NCI-H748 treated with DMSO at 0.1 percent for 48 hours (cell line): ENCODE measurements around the gene KLF11.

ENCODE experiments used
- DNase-seq: peaks from one replicate; lab custom pipeline; 2025; lab: John Stamatoyannopoulos, UW

KLF11 gene

DNA sequence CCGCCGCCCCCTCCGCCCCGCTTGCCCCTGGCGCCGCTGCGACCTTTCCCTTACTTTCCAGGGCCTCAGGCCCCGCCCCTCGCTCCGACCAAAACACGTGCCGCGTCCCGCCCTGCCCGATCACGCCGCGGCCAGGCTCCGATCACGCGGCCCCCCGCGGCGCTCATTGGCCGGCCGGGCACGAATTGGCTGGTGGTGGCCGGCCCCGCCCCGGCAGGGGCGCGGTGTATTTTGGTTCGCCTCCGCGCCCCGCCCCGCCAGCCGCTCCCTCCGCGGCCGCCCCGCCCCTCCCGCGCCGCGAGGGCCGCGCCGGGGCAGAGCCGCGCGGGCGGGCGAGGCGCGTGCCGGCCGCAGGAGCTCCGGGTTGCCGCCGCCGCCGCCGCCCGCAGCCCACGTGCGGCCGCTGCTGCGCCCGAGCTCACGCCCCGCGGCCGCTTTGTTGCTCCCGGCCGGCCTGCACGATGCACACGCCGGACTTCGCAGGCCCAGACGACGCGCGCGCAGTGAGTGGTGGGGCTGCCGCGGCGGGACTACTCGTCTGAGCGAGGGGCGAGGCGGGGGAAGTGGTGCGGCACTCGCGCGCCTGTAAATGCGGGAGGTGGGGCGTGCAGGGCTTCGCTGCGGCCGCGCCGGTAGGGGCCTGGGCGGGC is at the start of gene KLF11:
KLF11 (plus strand) TSS at position 295 of the 650 bp plus-strand sequence; CDS start at position 462, 167 bp downstream.
- DNase-seq: peak; percentile 86

DNA sequence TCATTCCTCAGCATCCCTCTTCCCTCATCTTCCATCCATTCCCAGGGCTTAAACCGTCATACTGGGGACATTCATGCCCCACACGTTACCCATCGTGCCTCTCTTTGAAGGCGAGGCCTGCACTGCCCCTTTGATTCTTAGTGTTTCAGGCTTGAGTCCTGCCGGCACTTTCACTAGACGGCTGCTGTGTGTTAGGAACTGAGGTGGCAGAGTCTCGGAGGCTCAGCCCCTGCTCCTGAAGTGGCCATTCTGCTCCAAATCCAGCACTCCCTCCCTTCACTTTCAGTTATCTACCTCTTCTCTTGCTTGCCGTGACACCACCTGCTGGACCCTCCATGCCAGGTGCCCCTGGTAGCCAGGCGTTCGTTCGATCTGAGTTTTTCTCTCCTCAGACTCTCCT is 48.9 kb upstream of the KLF11 start:
- no peak for DNase-seq

DNA sequence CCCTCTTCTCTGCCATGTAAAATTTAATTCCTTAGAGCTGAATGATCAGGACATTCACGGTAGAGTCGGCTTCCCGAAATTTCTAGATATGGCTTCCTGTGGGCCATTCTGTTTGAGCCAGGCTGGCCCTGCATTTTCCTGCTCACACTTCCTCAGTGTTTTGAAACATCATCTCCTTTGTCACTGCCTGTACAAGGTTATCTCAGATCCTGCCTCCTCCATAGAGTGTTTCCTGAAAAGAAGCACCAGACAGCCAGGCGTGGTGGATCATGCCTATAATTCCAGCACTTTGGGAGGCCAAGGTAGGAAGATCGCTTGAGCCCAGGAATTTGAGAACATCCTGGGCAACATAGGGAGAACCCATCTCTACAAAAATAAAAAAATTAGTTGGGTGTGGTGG is 48.3 kb upstream of the KLF11 start:
- no peak for DNase-seq

DNA sequence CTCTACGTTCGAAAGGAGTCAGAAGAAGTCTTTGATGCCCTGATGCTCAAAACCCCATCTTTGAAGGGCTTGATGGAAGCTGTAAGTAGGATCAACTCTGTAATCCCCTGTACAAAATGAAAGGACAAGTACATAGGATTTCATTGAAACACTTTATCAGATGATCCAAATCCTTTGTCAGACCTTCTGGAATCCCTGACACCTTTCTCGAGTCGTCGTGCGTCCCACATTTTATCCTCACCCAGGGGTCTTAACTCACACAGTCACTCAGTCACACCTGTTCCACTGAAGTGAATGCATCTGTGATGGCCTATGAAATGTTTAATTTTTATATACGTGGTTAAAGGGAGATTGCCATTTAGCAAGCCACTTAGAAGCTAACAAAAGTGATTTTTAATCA is 47.0 kb upstream of the KLF11 start:
- no peak for DNase-seq

DNA sequence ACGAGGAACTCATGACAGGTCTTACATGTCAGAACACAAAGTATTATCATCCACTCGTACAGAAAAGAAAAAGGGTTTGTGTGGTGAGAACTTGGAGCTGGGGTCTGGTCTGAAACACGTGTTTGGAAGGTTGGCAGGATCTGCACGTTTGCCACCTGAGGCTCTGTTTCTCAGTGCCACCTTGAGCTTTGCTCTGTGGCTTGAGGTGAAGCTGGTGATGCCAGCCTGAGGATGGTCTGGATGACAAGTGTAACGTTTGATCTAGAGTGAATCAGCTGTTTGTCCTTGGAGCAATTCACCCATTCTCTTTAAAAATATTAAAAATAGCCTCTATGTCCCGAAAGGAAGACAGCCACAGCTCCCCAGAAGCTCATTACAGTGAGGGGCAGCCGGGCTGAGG is 45.4 kb upstream of the KLF11 start:
- DNase-seq: no peak

DNA sequence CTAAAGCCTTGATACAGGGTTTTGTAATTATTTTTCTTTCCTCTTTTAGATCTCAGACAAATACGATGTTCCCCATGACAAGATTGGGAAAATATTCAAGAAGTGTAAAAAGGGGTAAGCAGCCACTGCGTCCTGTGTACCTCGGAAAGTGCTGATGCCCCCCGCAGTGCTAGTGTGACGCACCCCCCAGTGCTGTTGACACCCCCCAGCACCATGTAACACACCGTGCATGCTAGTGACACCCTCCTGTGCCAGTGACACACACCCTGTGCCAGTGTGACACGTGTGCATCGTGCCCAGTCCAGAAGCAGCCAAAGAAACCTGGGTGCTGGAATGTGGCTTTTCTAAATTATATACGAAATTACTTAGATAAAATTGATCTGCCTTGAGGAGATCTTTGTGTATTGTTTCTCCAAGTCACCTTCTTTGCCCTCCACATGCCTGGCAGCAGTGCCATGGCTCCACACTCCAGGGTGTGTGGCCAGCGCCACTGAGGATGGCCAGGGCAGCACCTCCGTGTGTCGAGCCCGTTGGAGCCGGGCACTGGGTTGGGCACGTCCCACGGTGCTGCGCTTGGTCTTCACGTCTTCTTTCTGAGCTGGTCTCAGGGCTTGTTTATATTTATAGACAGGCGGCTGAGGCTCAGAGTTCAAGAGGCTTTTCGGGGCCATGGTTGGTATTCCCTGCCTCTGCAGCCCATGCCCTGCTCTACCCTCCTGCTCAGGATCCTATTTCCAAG is 44.3 kb upstream of the KLF11 start:
- DNase-seq: no peak

DNA sequence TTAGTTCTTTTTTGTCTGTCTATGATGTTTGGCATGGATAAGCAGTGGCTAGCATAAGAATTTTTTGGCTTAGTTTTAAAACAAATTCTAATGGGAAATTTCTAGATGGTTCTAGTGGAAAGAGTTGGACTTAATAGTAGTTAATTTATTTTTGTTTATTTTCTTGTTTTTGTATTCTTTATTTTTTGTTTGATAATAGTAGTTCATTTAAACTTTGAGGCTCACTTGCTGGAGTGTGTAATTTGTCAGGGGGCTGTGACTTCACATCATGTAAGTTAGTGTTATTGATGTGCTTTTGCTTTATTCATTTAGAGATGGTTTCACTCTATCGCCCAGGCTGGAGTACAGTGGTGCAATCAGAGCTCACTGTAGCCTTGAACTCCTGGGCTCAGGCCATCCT is 43.7 kb upstream of the KLF11 start:
- DNase-seq: no peak

DNA sequence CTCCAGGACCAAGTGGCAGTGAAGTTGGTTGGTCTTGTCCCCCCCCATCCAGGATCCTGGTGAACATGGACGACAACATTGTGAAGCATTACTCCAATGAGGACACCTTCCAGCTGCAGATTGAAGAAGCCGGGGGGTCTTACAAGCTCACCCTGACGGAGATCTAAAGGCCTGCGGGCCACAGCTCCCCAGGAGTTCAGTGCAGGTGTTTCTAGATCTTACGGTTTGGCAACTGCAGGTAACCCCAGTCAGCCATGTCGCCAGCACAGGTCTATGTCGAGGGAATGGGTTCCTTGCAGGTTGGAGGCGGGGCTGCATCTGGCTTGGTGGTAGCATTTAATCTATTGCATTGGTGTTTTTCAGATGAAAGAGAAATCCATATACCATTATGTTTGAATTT is 42.8 kb upstream of the KLF11 start:
- no peak for DNase-seq

DNA sequence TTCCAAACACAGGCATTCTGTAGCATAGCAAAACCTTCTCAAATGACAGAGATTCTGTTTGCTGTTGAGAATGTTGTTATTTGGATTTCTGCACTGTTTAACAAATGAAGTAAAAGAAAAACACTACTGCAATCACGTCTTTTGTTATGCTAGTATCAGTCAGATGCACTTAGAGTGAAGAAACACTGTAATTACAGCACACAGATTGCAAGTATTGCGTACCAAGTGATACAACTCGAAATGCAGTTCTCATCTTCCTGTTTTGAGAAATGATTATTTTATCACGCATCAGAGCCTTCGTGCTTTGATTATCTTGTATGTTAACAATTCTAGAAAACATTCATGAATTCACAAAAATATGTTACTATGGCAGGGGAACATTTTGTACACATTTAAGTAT is 41.8 kb upstream of the KLF11 start:
- no peak for DNase-seq

DNA sequence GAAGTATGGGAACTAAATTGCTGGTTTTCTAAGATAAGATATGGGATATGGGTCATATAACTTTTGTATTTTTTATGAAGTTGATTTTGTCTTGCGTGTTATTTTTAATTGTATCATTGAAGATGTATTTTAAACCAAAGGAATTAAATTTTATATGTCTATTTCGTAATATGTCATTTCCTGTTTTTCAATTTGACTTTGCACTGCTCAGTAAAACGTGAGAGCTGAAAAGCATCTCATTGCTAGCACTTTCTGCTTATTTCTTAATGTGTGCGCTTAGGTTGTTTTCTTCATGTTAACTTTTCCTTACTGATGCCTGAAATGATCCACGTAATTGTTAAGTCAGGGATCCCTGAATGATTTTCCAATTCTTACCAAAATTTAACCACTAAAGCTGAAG is 41.2 kb upstream of the KLF11 start:
- no peak for DNase-seq

DNA sequence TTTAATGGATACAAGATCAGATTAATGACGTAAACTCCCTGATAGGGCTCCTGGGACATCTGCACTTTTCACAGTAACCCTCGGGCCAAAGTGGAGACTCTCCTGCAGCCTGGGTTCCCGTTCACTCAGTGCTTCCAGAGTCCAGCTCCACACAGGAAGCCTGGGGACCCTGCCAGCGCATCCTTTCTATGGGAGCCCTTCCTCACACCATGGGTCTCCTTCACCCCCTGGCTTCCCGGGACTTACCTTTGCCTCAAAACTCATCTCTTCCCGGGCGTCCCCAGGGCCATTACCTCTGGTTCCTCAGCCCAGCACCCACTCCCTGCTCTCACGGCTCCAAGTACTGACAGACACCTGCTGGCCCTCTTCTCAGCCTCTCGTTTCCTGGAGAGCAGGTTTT is 40.7 kb upstream of the KLF11 start:
- DNase-seq: no peak

DNA sequence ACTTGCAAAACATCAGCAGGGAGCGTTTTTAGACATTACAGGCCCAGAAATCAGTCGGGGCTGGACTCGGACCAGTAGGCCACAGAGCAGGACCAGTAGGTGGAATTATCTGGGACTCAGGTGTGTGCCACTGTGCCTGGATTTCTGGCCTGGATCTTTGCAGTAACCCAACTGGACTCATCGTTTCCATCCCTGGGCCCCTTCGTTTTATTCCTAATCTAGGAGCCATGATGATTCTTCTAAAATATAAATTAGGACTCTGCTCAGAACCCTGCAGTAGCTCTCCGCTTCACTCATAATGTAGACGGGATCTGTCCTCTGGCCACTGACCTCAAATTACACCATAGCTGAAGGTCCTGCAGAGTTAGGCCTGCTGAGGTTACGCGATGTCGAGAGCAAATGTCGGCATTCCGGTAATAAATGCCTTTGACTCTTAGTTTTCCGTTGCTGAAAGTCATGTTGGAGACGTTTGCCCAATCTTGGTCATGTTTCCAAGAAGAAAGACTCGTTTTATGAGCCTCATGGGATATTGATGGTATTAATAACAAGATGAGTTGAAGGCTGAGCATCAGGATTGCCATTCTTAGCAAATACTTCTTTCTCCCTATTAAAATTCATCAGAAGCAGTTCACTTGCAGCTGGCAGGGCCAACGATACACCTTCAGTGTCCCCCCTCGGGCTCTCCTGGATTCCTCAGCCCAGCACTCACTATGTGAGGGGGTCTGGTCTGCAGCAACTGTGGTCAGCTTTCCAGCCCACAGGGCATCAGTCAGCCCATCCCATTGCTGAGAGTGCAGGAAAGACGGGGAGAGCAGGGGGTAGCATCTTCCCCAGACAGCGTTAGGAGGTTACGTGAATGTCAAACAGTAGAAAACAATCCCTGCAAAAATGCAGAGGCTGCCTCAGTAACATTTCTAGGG is 39.9 kb upstream of the KLF11 start:
- DNase-seq: no peak

DNA sequence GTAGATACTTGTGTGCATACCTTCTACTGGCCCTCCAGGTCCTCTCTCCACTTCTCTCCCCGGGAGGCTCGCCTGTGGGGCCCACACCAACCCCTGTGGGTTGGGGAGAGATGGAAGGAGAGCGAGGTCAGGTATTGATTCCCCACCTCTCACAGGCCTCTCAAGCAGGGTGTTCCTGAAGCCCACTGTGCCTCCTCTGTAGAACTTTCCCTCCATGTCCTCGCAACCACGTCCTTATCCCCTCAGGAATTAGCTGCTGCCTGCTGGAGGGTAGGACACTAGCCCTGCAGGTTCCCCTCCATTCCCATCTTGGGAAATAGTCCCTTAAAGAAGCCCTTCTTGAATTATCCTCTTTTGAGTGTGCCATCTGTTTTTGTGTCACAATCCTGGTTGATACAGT is 38.9 kb upstream of the KLF11 start:
- DNase-seq: no peak

DNA sequence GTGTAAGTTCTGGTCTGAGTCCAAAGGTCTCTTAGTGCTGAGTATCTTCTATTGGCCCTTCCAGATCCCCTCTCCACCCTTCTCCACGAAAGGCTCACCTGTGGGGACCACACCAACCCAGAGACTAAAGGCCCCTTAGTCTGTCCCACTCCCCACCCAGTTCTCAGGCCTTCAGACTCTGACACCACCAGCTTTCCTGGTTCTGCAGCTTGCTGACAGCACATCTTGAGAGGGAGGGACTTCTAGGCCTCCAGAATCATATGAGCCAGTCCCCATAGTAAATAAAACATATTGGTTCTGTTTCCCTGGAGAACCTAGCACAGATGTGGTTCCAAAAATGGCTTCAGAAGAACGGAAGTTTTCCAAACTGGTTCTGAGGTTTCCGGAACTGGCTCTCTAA is 38.5 kb upstream of the KLF11 start:
- DNase-seq: no peak

DNA sequence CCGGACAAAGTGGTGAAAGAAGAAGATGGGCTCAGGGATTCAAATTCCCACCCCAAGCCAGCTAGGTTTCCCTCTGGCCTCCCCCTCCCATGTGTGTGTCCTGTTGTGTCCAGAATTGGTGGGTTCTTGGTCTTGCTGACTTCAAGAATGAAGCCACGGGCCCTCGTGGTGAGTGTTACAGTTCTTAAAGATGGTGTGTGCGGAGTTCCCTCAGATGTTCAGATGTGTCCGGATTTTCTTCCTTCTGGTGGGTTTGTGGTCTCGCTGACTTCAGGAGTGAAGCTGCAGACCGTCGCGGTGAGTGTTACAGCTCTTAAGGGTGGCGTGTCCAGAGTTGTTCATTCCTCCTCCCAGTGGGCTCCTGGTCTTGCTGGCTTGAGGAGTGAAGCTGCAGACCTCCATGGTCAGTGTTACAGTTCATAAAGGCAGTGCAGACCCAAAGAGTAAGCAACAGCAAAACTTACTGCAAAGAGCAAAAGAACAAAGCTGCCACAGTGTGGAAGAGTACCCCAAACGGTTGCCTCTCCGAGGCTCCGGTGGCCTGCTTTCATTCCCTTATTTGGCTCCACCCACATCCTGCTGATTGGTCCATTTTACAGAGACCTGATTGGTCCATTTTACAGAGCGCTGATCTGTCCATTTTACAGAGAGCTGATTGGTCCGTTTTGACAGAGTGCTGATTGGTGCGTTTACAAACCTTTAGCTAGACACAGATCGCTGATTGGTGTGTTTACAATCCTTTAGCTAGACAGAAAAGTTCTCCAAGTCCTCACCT is 37.7 kb upstream of the KLF11 start:
- no peak for DNase-seq

DNA sequence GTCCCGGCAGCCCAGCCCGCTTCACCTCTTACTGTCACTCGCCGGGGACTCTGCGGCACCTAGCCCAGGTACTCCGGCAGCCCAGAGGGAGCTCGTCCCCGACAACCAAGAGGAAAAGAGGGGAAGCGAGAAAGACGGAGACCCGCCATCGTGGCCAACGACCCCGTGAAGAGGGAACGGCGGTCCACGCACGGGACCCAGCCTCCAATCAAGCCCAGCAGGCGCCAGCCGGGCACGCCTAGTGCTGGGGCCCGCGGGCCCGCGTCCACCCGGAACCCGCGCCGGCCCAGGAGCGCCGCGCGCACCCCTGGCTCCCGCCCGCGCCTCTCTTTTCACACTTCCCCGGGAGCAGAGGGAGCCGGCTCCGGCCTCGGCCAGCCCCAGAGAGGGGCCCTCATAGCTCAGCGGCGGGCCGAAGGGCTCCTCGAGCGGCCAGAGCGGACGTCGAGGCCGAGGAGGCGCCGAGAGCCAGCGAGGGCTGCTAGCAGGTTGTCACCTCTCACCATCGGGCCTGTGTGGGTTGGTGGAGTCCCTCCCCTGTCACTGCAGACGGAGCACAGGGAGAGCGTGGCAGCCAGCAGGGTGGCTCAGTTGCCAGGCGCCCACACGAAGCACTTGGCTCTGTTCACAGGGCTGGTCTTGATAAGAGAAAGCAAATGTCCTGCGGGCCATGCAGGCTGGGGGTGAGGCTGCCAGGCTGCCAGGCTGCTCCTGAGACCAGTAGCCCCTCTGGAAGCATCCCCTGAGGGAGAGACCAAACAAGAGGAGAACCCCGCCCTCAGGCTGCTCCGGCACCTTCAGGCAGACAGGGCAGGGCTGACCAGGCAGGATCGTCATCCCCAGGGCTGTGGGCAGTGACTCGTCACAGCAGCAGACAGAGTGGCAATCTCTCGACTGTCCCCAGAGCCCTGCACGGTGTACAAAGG is 36.9 kb upstream of the KLF11 start:
- DNase-seq: peak; percentile 43

DNA sequence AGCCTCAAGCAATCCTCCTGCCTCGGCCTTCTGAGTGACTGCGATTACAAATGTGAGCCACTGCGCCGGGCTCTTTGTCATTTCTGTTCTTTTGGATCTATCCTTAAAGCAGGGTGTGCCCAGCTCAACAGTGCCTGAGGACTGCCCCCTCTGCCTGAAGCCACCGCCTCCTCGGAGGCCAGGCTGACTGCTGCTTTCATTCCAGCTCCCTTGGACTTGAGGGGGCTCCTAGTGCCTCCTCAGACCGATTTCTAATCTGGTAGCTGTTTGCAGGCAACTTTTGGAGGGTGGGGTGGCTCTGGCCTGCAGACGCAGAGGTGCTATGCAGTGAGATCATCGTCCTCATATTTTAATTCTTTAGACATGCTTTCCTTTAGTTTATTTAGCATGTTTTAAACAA is 35.9 kb upstream of the KLF11 start:
- DNase-seq: no peak

DNA sequence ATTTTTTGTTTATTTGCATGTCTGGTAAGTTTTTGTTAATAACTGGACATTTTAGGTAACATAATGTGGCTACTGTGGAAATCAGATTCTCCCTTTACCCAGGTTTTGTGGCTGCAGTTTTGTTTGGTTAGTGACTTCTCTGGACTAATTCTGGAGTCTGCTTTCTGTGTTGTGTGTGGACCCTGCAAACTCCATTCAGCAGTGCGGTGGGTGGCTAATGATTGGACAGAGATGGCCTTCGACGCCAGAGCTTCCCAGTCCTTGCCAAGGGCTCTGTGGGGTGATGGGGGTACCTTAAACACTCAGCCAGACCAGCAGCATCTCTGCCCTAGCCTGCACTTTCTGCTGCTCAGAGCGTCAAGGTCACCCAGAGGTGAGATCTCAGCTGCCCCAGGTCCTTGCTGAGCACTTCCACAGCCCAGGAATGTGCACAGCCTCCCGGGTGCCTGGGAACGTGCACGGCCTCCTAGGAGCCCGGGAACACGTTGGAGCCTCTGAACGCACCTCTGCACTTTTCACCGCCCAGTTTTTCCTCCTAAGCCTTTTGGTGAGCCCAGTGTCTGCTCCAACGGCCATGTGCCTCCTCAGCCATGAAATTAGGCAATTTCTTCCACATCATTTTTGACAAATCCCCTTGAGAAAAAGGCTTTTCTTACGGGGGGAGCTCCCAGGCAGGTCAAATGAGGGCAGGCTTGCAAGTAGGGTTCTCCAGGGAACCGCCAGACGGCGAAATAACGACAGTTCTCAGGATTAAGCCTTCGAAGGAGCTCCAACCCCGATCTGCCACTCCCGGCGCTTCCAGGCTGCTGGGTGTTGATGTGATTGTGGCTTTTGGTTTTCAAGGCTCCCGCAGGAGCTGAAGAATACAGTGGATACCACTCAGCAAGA is 35.2 kb upstream of the KLF11 start:
- no peak for DNase-seq

DNA sequence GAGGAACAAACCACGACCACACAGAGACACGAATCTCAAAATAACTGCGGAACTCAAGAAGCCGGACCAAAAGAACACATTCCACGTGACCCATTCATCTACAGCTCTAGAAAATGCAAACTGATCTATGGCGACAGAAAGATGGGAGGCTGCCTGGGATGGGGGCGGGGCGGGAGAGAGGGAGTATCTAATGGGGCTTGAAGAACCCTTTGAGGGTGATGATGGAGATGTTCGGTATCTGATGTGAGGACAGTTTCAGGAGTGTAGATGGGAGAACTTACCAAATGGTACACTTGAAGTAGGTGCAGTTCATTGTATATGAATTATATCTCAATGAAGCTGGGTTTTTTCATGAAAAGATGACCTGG is 34.6 kb upstream of the KLF11 start:
- DNase-seq: no peak

DNA sequence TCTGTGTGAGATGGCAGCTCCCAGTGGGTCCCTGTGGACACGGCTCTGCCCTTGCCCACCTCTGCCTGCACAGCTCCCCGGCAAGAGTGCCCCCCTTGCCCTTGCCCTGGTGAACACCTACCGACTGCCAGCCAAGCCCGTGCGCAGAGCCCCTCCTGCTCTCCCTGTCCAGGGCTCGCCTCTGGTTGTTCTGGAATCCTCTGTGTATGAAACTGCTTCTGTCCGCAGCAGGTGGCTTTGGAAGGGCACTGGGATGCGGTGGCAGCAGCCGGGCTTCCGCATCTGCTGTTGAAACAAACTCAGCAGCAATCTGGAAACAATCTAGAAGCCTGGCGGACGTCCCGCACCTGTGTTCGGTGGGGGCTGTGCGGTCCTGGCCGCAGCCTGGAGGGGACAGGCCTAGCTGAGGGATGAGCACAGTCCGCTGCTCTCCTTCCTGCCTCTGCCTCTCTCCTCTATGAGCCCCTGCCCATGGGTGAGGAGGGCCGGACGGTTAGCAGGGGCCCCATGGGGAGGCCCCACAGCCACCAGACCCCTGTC is 34.0 kb upstream of the KLF11 start:
- DNase-seq: no peak
